GM19395 (cell line): ENCODE data around the gene DDX47.
"Not testable (repeated sequence)": the region's sequence is repeated elsewhere in the genome, so short reads cannot be mapped to it uniquely, and the experiment has no call there.

Source experiments
- ATAC-seq: cut with Tn5 transposase; IDR thresholded peaks from one replicate; pipeline ENCODE4 v1.9.1; 2021; ENCODE audit warnings: mild to moderate bottlenecking, moderate library complexity; ENCODE audit not compliant: unreplicated experiment

DDX47 gene

DNA sequence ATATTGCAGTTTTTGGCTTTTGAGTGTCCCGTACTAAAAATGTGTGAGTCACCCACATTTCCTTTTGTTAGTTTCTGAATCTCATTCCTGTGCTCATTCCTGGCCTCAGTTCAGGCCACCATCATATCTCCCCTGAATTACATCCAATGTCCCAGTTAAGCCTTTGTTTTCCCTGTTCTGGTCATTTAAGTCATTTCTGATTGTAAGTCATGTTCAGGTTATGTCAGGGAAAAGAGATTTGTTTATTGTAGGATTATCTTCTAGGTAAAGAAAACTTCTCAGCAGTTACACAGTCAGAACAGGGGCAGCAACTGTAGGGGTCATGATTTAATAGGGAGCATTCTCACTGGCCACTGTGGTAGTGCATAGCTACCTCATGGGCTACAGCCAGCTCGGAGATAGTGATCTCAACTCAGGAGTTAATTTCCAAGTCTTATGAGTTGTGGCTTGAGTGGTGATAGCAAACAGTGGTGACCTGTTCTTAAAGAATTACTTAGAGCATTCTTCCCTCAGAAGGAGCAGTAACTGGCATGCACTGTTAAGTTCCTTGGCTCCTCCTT lies 6.7 kb downstream of the DDX47 start:
- ATAC-seq, result no peak

GRCh38 chr12:12820376-12820775 lies 7.2 kb downstream of the DDX47 start:
- not testable (repeated sequence) for ATAC-seq

- ATAC-seq, result peak; percentile 68
Observed at GRCh38 chr12:12821975-12822374, 8.8 kb downstream of the DDX47 start.

DNA sequence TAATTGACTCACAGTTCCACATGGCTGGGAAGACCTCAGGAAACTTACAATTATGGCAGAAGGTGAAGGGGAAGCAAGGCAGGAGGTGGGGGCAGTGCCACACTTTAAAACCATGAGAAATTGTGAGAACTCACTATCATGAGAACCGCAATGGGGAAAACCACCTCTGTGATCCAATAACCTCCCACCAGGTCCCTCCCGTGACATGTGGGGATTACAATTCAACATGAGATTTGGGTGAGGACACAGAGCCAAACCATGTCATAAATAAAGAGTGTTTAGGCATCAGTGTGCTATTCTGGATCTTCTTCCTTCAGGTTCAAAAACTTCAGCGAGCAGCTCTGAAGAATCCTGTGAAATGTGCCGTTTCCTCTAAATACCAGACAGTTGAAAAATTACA lies 9.7 kb downstream of the DDX47 start:
- no peak for ATAC-seq

DNA sequence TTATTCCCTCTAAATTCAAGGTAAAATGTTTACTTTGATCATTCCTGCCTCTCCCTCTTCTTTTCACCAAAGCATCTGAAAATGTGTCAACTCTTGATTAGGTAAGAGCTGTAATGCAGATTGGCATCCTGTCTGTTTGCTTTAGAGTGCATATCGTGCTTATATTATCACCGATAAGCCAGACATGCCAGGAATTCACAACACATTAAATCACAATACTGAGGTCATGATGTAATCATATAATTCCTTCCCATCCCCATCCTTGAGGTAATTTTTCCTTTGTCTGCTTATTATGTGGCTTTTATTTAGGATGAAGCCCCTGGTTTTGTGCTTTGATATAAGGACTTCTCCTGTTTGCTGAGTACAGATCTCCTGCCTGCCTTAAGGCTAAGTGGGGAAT lies 10.2 kb downstream of the DDX47 start:
- no peak for ATAC-seq

DNA sequence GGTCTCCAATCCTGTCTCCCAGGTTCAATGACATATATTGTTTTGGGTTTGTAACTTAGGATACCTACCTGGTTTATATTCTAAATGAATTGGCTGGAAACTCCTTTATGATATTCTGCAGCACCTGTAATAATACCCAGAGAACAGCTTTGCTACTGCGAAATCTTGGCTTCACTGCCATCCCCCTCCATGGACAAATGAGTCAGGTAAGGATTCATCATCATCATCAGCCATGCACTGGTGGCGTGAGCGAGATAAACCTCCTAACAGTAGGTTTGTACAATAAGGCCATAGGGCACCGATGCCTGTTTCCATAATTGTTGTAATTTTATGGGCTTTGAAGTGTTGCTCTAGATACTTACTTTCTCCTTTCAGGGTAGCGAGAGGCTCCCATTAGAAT lies 10.7 kb downstream of the DDX47 start:
- no peak for ATAC-seq

DNA sequence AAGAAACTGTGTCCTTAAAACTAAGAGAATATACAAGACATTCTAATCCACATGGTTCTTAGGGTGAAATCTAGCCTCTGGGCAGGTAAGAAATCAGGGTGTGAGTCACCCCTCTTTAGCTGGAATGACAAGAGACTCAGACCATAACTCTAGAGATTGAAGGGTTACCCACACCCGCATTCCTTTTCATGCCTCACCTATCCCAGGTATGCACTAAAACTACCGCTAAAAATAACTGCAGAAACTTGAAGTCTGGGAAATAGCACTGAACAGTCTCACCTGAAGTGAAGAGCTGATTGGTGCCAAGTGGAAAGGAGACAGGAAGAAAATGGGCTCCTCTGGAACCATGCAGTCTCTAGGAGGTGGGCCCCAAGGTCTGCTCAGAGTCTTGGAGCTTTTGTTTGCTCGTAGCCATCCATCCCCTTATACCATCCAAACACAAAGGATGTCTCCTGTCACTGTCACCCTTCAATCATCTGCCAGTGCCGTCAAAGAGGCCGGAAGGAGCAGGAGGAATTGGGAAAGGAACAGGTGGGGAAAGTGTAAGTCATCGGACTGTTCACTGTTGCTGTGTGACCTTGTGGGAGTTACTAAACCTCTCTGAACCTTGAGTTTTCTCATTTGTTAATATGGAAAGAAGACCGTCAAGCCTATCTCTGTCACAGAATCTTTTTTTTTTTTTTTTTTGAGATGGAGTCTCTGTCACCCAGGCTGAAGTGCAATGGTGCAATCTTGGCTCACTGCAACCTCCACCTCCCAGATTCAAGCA lies 22.4 kb downstream of the DDX47 start:
- ATAC-seq, result no peak

DNA sequence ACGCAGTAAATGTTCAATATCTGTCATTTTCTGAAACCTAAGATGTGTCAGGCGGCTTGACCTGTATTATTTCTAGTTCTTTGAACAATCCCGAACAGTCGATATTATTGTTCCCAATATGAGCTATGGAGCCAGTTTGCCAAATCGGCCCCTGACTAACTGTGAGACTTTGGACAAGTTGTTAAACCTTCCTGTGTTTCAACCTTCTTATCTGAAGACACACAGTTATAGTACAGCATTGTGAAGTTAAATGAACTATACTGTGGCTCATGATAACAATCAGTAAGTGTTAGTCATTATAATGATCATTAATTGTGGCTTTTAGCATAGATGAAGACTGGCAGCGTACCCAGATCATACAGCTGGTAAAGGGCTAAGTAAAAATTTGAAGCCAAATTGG lies 23.4 kb downstream of the DDX47 start:
- no peak for ATAC-seq

DNA sequence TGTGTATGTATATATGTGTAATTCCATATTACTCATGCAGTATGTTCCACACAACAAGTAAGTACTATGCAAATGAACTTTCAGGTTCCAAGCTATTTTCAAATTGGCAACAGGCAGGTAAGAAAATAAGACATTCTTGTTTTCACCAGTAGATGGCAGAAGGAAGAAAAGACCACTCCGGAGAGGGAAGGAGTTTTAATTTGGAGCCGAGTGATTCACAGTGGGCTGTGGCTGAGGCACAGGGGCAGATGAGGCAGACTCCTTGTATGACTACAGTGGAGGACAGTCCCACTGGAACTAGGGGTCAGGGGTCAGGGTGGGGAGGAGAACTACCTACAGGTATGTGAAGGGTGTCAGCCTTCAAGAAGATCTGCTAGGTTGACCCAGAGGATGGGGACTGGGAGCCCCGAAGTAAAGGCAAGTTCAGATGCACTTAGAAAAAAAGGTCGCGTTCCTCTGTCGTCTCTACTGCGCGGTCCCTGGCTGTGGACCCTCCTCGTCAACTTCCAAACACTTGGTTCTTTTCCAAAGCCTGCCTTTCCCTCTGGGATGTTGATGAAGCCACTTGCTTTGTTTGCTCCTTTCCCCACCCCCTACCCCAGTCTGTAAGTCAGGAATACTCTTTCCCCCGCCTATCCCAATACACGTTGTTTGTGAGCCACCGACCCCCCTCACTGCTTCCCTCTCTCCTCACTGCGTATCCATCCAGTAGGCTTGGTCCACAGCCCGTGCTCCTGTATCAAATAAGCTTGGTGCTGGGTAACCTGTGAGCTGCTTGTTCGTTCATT lies 24.1 kb downstream of the DDX47 start:
- ATAC-seq, result peak; percentile 58

DNA sequence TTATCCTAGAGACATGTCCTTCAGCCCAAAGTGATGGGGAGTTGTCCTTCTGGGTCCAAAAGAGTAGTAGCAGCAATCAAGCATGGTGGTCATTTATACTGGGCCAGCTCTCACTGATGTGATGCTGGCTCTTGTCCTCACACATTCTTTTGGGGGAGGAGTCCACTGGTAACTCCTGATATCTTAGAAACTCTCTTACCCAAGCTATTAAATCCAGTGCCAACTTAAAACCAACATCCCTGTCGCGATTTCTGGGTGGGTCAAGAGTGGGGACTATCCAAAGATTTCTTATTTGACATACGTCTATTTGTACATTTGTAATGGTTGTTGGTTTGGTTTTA lies 24.6 kb downstream of the DDX47 start:
- no peak for ATAC-seq

GRCh38 chr12:12839003-12839395 lies 25.9 kb downstream of the DDX47 start:
- no peak for ATAC-seq

- ATAC-seq, result not testable (repeated sequence)
Observed at GRCh38 chr12:12839439-12839838, 26.3 kb downstream of the DDX47 start.

DNA sequence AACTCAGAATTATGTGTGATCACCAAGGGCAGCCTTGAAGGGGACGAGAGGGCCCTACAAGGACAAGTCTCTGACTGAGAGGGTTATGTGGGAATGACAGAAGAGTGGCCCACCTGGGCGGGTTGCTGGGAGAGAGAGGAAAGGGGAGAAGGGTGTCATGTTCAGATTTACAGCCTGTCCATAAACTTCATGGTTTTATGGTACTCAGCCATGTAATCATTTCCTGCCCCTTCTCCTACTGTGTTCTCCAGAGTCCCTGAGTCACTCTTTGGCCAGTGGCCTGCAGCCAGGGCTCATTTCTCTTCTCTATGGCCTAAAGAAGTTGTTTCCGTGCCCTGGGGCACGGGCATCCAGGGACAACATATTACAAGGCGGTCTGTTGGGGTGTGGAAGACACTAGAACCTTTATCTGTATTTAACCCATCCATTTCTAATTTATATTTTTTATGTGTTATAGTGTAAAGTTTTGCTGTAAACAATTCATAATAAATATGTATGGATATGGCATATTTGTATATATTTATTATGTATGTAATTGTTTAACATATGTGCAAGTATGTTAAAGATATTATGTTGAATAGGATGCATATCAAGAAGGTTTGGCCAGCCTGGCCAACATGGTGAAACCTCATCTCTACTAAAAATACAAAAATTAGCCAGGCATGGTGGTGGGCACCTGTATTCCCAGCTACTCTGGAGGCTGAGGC lies 26.9 kb downstream of the DDX47 start:
- ATAC-seq, result no peak

DNA sequence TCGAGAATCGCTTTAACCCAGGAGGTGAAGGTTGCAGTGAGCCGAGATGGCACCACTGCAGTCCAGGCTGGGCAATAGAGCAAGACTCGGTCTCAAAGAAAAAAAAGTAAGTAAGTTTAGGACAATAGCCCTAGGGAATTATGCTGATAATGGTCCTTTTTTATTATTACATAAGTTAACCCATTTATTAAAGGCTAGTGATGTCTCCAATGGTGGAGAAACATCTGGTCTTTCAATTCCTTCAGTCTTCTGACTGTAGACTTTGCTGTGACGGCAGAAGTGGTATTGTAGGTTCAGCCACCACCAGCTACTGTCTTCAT lies 27.4 kb downstream of the DDX47 start:
- no peak for ATAC-seq

- ATAC-seq, result not testable (repeated sequence)
Observed at GRCh38 chr12:12841428-12841827, 28.3 kb downstream of the DDX47 start.

- no peak for ATAC-seq
Observed at GRCh38 chr12:12845794-12846243, 32.7 kb downstream of the DDX47 start.

DNA sequence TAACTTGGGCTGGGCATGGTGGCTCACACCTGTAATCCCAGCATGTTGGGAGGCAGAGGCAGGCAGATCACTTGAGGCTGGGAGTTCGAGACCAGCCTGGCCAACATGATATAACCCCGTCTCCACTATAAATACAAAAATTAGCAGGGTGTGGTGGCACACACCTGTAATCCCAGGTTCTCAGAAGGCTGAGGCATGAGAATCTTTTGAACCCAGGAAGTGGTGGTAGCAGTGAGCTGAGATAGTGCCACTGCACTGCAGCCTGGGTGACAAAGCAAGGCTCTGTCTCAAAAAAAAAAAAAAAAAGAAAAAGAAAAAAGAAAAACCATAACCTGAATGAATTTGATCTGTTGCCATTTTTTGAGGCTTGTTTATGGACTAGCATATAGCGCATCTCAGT lies 33.6 kb downstream of the DDX47 start:
- not testable (repeated sequence) for ATAC-seq

GRCh38 chr12:12853435-12853834 lies 40.3 kb downstream of the DDX47 start:
- no peak for ATAC-seq

DNA sequence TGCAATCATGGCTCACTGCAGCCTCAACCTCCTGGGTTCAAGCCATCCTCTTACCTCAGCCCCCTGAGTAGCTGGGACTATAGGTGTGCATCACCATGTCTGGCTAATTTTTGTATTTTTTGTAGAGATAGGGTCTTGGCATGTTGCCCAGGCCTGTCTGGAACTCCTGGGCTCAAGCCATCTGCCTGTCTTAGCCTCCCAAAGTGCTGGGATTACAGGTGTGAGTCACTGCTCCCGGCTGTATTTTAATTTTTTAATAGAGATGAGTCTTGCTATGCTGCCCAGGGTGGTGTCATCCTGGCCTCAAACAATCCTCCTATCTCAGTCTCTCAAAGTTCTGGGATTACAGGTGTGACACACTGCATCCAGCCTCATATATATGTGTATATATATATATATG lies 46.5 kb downstream of the DDX47 start:
- ATAC-seq, result no peak

- ATAC-seq, result no peak
Observed at GRCh38 chr12:12864243-12864642, 51.1 kb downstream of the DDX47 start.

- ATAC-seq, result no peak
Observed at GRCh38 chr12:12868477-12869235, 55.5 kb downstream of the DDX47 start.
